ENCODE measurements around the gene TAS1R3. TPM values are rescaled to one million over a fixed set of nuclear protein-coding genes. Genes with fewer than 3 reads are reported as not detected.

Gene TAS1R3
- total and polyA plus RNA-seq, 2 of the 4 experiments (the other 2 are of a cell fraction): under 0.01 to 0.05 TPM

GRCh38 chr1:1322418-1322817 is 8.7 kb upstream of the TAS1R3 start (continued):
- TF ChIP-seq RCOR1 (IDR thresholded peaks at IDR 0.05; ENCODE audit: insufficient replicate concordance, low read length): no peak

DNA sequence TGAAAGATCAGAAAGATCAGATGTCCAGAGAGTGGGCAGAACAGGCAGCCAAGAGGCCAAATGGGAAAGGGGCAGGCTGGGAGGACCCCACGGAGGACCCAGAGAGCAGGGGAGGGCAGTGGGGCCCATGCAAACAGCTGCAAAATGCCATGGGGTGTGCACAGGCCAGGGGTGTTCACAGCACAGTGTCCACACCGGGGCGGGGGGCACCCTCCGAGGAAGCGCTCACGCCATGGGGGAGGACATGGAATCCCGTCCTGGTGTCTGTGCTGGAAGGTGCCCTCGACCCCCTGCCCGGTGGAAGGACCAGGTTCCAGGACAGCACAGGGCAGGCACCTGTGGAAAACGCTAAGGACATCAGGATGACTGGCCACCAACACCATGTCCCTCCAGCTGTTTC is 8.1 kb upstream of the TAS1R3 start:
- H4K91ac ChIP-seq (ENCODE audit: insufficient read depth, low read depth, low read length): no peak overlapping the region
- H4K20me1 ChIP-seq (ENCODE audit: insufficient read depth, low read length): peaks cover 65% of the 10 kb centered on the region
- intact Hi-C loops (cut with micrococcal nuclease) (no loop called here), in situ Hi-C loops (cut with MboI; ENCODE audit: low sequenced_read_pairs) (no loop called here), dilution Hi-C loops (cut with HindIII; ENCODE audit: low sequenced_read_pairs, unreplicated experiment) (no loop called here)
- H3K36me3 ChIP-seq (ENCODE audit: control insufficient read depth, insufficient read depth, low read length): peaks cover 22% of the 10 kb centered on the region
- H3K79me1 ChIP-seq (ENCODE audit: low read depth in 1 of 2, low read length in 2 of 2): peaks cover 0 to 65% of the 10 kb centered on the region in 2 experiments
- H2AK5ac ChIP-seq (ENCODE audit: low read depth, low read length): no peak overlapping the region
- peak overlapping the region; percentile 33 for H2AK9ac ChIP-seq (replicated peaks; ENCODE audit: low read depth, low read length, poor library complexity)
- ATAC-seq (ENCODE audit: low read depth) (no peak), DNase-seq (no peak)
- WGBS, 2 experiments (ENCODE audit: extremely low coverage in 2 of 2, insufficient read length in 1 of 2): 95% methylated on average over 7 of the region's 10 CpGs; no CpG with 5 or more reads in 1 of the 2 experiments
- no peak overlapping the region for H4K8ac ChIP-seq (ENCODE audit: low read depth in 2 of 2, low read length in 2 of 2)
- H3K9me1 ChIP-seq (ENCODE audit: insufficient read depth, low read length): peaks cover 4% of the 10 kb centered on the region
- H4K5ac ChIP-seq (ENCODE audit: low read depth, low read length): no peak overlapping the region
- POLR2A ChIA-PET (ENCODE audit: unreplicated experiment): no interaction called here
- H2BK20ac ChIP-seq (ENCODE audit: low read depth, low read length): no peak overlapping the region
- no peak overlapping the region for H2BK5ac ChIP-seq (ENCODE audit: low read depth, low read length, poor library complexity, severe bottlenecking)
- CTCF ChIA-PET: no interaction called here
- no TSS peak for BruUV-seq (replicated peaks)
- H3K9me3 ChIP-seq (ENCODE audit: control insufficient read depth, insufficient read depth, low read length): no peaks in the 10 kb centered on the region
- H3K56ac ChIP-seq (ENCODE audit: extremely low read depth, insufficient read depth, low read length): no peak overlapping the region
- no peak overlapping the region for H3K14ac ChIP-seq (replicated peaks; ENCODE audit: low read depth, low read length)
- no peak overlapping the region for H2BK120ac ChIP-seq (ENCODE audit: low read depth, low read length)
- no peak overlapping the region for H3K9ac ChIP-seq (ENCODE audit: low read depth, low read length)
- H3K27me3 ChIP-seq (ENCODE audit: control insufficient read depth, insufficient read depth, low read length): no peaks in the 10 kb centered on the region
- H3K4me3 ChIP-seq (ENCODE audit: insufficient read depth, low read depth, low read length): no peak overlapping the region
- peaks cover 13% of the 10 kb centered on the region; the same call in 1 of the 2 replicates for H3K4me1 ChIP-seq (ENCODE audit: control insufficient read depth, insufficient read depth, low read length)
- no peak overlapping the region for H3K18ac ChIP-seq (ENCODE audit: low read depth, low read length)
- no peak overlapping the region for H2AFZ ChIP-seq (replicated peaks; ENCODE audit: low read length, poor library complexity)
- H3K27ac ChIP-seq (ENCODE audit: insufficient read depth, low read length): no peak overlapping the region
- H3K23ac ChIP-seq (ENCODE audit: low read depth, low read length): no peak overlapping the region
- H2BK15ac ChIP-seq (ENCODE audit: low read depth, low read length): no peak overlapping the region
- H3K4me2 ChIP-seq (ENCODE audit: low read depth, low read length): no peak overlapping the region; the same call in 1 of the 2 replicates
- H3K4ac ChIP-seq (ENCODE audit: low read depth, low read length): no peak overlapping the region
- TF ChIP-seq CHD1 (IDR thresholded peaks at IDR 0.05; ENCODE audit: low read depth, low read length): no peak
- TF ChIP-seq FOS (IDR thresholded peaks at IDR 0.05; ENCODE audit: low read depth, low read length): no peak
- no peak for TF ChIP-seq MXI1 (IDR thresholded peaks at IDR 0.05; ENCODE audit: borderline replicate concordance, low read depth, low read length)
- no peak for TF ChIP-seq CTCF (conservative IDR thresholded peaks at IDR 0.05; ENCODE audit: low read depth, low read length)
- TF ChIP-seq MAZ (IDR thresholded peaks at IDR 0.05; ENCODE audit: borderline replicate concordance, low read depth, low read length): no peak
- TF ChIP-seq, protein P1, sequence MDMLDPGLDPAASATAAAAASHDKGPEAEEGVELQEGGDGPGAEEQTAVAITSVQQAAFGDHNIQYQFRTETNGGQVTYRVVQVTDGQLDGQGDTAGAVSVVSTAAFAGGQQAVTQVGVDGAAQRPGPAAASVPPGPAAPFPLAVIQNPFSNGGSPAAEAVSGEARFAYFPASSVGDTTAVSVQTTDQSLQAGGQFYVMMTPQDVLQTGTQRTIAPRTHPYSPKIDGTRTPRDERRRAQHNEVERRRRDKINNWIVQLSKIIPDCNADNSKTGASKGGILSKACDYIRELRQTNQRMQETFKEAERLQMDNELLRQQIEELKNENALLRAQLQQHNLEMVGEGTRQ (IDR thresholded peaks at IDR 0.05; ENCODE audit: low read depth, low read length): no peak
- no peak for TF ChIP-seq RFX5 (IDR thresholded peaks at IDR 0.05; ENCODE audit: low read depth, low read length)
- no peak for TF ChIP-seq BHLHE40 (IDR thresholded peaks at IDR 0.05; ENCODE audit: low read depth, low read length)
- TF ChIP-seq NFE2L2 (IDR thresholded peaks at IDR 0.05; ENCODE audit: low read depth, low read length): no peak
- no peak for TF ChIP-seq CEBPB (IDR thresholded peaks at IDR 0.05; ENCODE audit: low read depth, low read length)
- no peak for TF ChIP-seq SMC3 (IDR thresholded peaks at IDR 0.05; ENCODE audit: low read depth, low read length)
- no peak for TF ChIP-seq RAD21 (IDR thresholded peaks at IDR 0.05; ENCODE audit: low read length)
- no peak for TF ChIP-seq ELK1 (IDR thresholded peaks at IDR 0.05; ENCODE audit: borderline replicate concordance, low read depth, low read length)
- no peak for TF ChIP-seq RCOR1 (IDR thresholded peaks at IDR 0.05; ENCODE audit: insufficient replicate concordance, low read length)
